Myocyte (in vitro differentiated cells): Measurements from ENCODE around the gene NAGLU. TPM values are rescaled to one million over a fixed set of nuclear protein-coding genes. Genes with fewer than 3 reads are reported as not detected.
"Not testable (repeated sequence)": the region's sequence is repeated elsewhere in the genome, so short reads cannot be mapped to it uniquely, and the experiment has no call there.

ENCODE experiments used
- DNase-seq: peaks from one replicate; pipeline ENCODE4 v3.0.0-alpha.2; 2012; ENCODE audit warnings: low read depth
- total RNA-seq: library from RNA; depleted of rRNA; stranded (reverse); fragments of >200 nt; gene quantifications from 2 replicates; pipeline ENCODE4 v1.2.3, GENCODE V29; 2014

NAGLU gene
- total RNA-seq, 1 donor from 2014 or later = 98.8 TPM

DNA sequence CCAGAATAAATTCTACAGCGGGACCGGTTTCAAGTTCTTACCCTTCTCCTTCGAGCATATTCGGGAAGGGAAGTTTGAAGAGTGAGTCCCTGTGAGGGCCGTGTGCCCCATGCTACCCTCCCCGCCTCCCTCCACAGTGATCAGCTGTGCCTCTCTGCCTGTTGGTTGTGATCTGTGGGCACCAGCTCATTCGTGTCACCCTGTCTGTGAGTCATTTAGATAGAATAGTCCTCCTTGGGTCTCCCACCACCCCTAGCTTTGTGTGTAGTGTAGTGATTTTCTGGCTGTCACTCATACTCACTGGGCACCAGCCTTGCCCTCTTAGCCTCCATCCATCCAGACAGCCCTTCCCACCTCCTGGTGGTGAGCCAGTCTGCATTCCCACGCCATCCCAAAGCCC, 15.0 kb upstream of the NAGLU start:
- peak; percentile 89 for DNase-seq

DNA sequence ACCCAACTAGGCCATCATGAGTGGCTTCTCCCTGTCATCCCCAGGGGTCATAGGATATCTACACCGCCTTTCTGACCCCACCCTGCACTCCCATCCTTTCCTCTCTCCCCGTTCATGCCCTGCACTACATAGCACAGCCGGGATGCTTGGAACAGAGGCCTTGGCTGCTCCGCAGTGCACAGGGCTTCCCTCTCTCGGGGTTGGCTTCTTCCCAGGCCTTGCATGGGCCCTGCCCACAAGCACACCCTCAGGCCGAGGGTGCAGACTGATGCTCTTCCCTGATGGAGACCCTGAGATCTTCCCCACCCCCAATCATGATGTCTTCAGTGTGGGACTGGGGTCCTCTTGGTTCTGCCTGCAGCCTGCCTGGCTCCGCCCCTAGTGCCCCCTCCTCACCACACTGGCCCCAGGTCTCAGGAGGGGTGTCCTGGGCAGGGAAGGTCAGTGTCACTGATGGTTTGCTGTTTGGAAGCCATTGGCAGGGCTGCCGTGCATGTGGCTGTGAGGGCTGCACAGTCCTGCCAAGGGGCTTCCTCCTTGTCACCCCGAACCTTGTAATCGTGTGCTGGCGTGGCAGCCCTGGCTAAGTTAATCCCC, 14.3 kb upstream of the NAGLU start:
- no peak for DNase-seq

DNA sequence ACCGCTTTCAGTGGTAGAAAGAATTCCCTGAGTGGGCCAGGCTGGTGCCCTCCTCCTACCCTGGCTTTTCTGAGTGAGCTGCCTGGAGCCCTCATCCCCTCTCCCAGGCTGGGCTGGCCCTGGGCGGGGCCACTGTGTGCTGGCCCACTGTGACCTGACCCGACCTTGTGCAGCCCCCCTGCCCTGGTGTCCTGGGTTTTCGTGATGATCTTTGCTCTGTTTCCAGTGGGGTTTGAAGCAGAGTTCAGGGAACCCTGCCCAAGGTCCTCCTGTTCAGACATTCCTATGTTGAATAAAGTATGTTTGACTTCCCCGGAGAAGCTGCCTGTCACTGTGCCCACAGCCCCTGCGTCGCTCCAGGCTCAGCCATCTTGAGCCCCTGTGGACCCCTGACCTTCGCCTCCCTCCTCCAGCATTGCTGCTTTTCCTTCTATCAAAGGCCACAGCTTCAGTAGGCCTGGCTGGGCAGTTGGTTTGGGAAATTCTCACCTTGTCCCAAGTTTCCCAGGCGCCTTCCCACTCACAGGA, 13.7 kb upstream of the NAGLU start:
- no peak for DNase-seq

DNA sequence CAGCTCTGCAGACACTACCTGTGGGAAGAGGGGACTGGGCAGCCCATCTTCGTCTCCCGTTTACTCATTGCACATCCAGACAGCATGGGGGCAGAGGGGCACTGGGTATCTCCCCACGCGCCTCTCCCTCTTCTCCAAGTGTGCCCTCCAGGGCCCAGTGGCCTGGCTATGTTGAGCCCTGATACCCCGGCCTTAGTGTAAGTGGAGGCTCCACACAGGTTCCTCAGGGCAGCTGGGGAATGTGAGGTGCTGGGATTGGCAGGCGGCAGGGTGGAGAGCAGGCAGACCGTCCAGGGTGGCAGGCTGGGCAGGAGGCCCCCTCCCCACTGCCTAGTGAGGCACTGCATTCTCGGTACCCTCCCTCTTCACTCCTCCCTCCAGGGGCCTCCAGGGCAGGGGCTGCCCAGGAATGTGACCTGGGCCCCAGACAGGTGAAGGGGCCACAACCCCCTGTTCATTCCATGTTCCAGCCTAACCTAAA, 13.2 kb upstream of the NAGLU start:
- DNase-seq = no peak

DNA sequence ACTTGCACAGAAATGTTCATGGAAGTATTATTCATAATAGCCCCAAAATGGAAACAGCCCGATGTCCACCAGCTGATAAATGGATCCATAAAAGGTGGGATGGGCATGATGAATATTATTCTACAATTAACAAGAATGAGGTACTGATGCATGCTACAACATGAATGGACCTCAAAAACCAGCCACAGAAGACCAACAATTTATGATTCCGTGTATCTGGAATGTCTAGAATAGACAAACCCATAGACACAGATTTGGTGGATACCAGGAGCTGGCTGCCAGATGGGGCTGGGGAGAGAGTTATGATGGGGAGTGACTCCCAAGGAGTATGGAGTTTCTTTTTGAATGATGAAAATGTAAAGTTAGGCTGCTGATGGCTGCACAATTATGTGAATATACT, 10.8 kb upstream of the NAGLU start:
- DNase-seq = no peak

DNA sequence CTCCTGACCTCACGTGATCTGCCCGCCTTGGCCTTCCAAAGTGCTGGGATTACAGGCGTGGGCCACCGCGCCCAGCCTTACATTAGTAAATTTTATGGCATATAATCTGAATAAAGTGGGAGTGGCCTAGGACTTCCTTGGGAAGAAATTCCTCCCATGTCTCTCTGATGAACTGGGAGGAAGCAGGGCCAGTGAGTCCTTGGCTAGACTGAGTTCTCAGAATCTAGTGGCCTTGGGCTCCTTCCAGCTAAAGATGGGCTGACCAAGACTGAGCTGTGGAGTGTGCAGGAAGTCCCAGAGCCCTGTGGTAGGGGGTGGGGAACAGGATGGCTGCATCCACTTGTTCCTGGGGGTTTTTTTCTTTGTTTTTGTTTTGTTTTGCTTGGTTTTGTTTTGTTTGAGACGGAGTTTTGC, 10.0 kb upstream of the NAGLU start:
- DNase-seq = peak; percentile 44

DNA sequence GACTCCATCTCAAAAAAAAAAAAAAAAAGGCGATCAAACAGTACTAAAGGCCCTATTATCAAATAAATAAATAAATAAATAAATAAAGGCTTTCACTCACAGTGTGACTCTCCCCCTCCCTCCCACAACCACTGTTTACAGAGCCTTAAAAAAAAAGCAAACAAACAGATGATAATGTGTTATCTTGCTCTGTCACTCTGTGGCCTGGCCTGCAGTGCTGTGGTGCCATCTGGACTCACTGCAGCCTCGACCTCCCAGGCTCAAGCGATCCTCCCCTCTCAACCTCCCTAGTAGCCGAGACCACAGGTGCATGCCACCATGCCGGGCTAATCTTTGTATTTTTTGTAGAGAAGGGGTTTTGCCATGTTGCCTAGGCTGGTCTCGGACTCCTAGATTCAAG, 8.1 kb upstream of the NAGLU start:
- DNase-seq = no peak

DNA sequence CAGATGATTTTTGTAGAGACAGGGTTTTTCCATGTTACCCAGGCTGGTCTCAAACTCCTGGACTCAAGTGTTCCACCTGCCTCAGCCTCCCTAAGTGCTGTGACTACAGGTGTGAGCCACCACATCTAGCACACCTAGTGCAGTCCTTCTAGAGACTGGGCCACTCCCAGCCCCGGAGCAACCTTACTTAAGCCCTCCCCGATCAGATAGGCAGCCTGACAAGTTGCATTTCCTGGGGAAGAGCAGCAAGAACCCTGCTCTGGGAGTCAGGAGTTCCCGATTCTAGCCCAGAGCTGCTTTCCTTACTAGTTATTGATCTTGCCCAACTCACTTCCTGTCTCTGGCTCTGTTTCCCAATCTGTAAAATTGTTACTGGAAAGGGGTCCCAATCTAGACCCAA, 7.0 kb upstream of the NAGLU start:
- no peak for DNase-seq

DNA sequence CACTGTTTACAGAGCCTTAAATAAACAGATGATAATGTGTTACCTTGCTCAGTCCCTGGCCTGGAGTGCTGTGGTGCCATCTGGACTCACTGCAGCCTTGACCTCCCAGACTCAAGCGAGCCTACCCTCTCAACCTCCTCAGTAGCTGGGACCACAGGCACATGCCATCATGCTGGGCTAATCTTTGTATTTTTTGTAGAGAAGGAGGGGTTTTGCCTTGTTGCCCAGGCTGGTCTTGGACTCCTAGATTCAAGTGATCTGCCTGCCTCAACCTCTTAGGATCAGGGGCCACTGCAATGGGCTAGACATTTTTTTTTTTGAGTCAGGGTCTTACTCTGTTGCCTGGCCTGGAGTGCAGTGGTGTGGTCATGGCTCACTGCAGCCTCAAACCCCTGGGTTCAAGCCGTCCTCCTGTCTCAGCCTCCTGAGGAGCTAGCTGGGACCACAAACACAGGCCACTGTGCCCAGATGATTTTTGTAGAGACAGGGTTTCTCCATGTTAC, 5.0 kb upstream of the NAGLU start:
- DNase-seq = no peak

DNA sequence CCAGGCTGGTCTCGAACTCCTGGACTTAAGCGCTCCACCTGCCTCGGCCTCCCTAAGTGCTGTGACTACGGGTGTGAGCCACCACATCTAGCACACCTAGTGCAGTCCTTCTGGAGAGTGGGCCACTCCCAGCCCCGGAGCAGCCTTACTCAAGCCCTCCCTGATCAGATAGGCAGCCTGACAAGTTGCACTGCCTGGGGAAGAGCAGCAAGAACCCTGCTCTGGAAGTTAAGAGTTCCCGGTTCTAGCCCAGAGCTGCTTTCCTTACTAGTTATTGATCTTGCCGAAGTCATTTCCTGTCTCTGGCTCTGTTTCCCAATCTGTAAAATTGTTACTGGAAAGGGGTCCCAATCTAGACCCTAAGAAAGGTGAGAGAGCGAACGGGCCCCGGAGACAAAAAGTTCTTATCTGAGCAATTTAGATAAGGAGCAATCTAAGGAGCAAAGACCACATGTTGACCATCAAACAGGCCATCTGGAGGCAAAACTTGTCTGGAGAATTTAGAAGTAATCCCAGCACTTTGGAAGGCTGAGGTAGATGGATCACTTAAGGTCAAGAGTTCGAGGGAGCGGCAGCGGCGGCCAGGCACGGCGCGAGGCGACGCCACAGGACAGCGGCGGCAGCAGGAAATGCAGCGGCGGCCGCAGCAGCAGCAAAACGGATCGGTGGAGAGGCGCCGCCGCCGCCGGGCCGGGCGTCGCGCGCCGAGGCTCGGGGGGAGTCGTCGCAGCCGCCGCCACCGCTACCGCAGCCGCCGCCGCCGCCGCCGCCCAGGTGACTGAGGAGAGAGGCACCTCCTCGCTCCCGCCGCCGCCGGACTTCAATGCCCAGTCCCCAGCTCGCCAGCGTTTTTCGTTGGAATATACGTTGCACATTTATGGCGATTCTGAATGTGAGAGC, 4.3 kb upstream of the NAGLU start:
- peak; percentile 61 for DNase-seq

DNA sequence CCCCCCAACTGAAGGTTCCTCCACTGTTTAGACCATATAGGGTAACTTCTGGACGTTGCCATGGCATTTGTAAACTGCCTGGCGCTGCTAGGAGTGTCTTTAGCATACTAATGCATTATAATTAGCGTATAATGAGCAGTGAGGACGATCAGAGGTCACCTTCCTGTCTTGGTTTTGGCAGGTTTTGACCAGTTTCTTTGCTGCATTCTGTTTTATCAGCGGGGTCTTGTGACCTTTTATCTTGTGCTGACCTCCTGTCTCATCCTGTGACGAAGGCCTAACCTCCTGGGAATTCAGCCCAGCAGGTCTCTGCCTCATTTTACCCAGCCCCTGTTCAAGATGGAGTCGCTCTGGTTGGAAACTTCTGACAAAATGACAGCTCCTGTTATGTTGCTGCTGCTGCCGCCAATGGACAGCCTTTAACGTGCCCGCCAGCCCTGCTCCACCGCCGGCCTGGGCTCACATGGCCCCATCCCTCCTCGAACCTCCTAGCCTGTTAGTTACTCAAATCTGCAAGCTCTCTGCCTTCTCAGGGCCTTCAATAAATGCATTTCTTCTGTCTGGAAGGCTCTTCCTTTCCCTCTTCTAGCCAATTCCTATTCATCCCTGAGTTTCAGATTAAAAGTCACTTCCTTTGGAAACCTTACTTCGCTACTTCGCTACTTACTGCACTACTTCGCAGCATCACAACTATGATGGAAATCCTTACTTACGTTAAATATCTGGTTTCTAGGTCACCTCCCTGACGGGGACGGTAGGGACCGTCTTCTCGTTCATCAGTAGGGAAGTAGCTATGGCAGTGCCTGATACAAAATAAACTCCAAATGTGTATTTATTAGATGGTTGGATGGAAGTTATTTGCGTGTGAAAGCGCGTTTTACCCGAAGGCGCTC, 640 bp upstream of the NAGLU start:
- no peak for DNase-seq

DNA sequence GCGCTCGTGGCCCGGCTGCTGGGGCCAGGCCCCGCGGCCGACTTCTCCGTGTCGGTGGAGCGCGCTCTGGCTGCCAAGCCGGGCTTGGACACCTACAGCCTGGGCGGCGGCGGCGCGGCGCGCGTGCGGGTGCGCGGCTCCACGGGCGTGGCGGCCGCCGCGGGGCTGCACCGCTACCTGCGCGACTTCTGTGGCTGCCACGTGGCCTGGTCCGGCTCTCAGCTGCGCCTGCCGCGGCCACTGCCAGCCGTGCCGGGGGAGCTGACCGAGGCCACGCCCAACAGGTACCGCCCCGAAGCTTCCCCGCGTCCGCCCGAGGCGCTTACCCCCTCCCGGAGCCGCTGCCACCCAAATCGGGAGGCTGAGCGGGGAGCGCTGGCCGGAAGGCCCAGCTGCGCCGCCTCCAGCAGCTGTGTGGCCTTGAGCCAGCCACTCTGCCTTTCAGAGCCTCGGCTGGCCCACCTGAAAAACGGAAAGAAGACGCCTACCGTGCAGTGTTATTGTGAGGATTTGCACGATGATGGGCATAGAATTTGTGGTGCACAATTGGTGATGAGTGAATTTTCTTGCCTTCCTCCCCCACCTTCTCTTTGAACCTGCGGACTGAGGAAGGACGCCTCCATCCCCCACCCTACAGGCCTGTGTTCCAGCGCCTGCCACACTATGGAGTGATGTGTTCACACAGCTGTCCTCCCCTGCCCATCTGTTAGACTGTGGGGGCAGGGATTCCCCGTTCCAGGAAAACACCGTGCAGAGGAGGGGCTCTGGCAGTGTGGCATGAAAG, 523 bp downstream of the NAGLU start:
- peak; percentile 93 for DNase-seq

DNA sequence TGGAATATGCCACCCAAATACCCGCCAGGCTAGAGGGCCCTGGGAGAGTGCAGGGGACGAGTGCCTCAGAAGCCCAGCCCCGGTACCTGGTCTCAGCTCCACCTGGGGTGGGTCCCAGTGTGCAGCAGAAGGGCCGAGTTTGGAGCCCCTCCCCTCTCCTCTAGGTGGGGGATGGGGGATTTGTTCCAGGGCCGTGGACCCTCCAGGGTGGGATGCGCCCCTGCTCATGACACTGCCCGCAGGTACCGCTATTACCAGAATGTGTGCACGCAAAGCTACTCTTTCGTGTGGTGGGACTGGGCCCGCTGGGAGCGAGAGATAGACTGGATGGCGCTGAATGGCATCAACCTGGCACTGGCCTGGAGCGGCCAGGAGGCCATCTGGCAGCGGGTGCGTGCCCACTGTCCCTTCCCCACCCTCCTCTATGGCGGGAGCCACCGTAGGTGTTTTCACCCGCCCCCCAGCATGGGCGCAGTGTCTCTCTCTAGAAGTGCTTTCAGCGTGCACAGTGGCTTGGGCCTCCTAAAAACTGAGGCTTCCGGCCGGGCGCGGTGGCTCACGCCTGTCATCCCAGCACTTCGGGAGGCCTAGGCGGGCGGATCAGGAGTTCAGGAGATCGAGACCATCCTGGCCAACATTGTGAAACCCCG, 1.2 kb downstream of the NAGLU start:
- no peak for DNase-seq

DNA sequence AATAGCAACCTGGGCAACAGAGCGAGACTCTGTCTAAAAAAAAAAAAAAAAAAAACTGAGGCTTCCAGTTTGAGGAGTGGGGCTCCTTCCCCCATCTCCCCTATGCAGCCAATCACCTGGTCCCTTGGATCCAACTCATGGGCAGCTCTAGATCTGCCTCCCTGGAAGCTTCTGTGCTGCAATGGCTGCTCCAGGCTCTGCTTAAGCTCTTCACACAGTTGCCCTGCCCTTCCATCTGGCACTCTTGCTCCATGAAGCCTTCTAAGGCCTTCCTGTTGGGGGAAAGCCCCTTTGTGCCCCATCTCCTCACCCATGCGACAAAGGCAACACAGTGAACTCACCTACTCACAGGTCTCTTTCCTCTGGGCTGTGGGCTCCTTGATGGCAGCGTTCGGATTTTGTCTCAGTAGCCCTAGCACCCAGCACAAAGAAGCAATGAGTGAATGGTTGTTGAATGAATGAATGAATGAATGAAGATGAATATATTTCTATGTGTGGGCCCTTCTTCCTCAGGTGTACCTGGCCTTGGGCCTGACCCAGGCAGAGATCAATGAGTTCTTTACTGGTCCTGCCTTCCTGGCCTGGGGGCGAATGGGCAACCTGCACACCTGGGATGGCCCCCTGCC, 1.9 kb downstream of the NAGLU start:
- DNase-seq = no peak

DNA sequence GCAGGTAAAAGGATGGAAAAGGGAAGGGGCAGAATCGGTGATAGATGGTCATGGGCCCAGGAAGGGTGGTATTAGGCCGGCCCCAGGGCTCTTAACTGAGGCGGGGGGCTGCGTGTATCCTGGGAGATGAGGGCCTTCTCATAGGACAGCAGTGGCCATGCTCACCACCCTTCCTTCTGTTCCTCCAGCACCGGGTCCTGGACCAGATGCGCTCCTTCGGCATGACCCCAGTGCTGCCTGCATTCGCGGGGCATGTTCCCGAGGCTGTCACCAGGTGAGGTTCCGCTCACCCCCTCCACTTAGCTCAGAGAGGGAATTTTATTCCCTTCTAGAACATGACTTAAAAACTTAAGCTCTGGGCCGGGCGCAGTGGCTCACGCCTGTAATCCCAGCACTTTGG, 2.4 kb downstream of the NAGLU start:
- DNase-seq = no peak

DNA sequence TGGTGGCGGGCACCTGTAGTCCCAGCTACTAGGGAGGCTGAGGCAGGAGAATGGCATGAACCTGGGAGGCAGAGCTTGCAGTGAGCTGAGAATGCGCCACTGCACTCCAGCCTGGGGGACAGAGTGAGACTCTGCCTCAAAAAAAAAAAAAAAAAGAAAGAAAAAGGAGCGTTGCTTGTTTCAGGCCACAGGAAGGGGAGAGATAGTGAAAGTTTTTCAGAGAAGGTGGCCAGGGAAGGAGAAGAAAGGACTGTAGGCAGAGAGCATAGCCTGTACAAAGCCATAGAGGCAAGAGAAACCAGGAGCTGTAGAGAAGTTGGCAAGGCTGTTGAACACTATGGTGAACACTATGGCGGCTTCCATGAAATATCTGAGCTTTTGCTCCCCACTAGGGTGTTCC, 4.5 kb downstream of the NAGLU start:
- not testable (repeated sequence) for DNase-seq

DNA sequence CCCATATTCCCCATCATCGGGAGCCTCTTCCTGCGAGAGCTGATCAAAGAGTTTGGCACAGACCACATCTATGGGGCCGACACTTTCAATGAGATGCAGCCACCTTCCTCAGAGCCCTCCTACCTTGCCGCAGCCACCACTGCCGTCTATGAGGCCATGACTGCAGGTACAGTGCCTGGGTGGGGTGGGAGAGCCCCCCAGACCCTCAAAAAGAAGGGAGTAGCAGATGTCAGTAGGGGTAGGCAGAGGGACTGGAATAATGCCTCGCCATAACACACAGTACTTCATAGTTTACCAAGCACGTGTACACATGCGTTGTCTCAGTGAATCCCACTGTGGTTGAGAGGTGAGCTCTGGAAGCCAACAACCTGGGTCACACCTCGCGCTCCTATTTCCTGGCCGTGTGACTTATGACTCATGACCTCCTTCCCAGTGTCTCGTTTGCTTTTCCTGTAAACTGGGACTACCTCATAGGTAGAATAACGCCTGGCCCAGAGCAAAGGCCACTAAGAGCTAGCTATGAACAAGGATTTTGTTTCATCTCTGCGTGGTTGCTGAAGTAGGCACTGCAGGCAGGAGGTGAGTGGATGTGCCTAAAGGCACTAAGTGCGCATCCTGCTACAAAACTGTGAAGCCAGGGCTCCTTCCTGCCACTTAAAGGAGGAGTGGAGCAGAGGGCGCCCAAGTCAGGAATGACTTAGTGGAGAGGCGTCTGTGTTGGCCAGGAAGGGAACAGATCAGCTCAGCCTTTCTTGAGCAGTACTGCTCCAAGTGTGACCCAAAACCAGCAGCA, 5.2 kb downstream of the NAGLU start:
- DNase-seq = no peak

DNA sequence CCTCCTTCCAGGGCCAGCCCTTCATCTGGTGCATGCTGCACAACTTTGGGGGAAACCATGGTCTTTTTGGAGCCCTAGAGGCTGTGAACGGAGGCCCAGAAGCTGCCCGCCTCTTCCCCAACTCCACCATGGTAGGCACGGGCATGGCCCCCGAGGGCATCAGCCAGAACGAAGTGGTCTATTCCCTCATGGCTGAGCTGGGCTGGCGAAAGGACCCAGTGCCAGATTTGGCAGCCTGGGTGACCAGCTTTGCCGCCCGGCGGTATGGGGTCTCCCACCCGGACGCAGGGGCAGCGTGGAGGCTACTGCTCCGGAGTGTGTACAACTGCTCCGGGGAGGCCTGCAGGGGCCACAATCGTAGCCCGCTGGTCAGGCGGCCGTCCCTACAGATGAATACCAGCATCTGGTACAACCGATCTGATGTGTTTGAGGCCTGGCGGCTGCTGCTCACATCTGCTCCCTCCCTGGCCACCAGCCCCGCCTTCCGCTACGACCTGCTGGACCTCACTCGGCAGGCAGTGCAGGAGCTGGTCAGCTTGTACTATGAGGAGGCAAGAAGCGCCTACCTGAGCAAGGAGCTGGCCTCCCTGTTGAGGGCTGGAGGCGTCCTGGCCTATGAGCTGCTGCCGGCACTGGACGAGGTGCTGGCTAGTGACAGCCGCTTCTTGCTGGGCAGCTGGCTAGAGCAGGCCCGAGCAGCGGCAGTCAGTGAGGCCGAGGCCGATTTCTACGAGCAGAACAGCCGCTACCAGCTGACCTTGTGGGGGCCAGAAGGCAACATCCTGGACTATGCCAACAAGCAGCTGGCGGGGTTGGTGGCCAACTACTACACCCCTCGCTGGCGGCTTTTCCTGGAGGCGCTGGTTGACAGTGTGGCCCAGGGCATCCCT, 7.4 kb downstream of the NAGLU start:
- no peak for DNase-seq
